WTC11 (cell line): Measurements from ENCODE around the gene HMGN4. TPM values are rescaled to one million over a fixed set of nuclear protein-coding genes. Genes with fewer than 3 reads are reported as not detected.

Experiments used
- ATAC-seq: fragments of 200-7000 bp; cut with Tn5 transposase; 2 replicates; pipeline ENCODE4 v1.10.0; 2021; ENCODE audit warnings: mild to moderate bottlenecking, moderate library complexity
- CTCF ChIA-PET: fragments of 300-600 bp; sonication (Branson Sonifier 250); formaldehyde crosslinking; loops from one replicate; lab custom pipeline; 2021; ENCODE audit warnings: antibody characterized with exemption; lab: Charles Lee
- POLR2A ChIA-PET: fragments of 350-600 bp; sonication (Branson Sonifier 250); formaldehyde crosslinking; loops from one replicate; lab custom pipeline; 2021; ENCODE audit warnings: antibody characterized with exemption; lab: Charles Lee
- DNase-seq: peaks from one replicate; pipeline ENCODE4 v3.0.0; 2021; ENCODE audit warnings: low spot score
- H3K27ac Mint-ChIP-seq: 2 replicates; pipeline ENCODE4 v1.8.0; 2021; ENCODE audit warnings: mixed read lengths
- H3K27me3 Mint-ChIP-seq: 2 replicates; pipeline ENCODE4 v1.8.0; 2021; ENCODE audit warnings: low read depth, mild to moderate bottlenecking, moderate library complexity, mixed read lengths
- H3K36me3 Mint-ChIP-seq: 2 replicates; pipeline ENCODE4 v1.8.0; 2021; ENCODE audit warnings: mixed read lengths
- H3K4me1 Mint-ChIP-seq: 2 replicates; pipeline ENCODE4 v1.8.0; 2022; ENCODE audit warnings: mixed read lengths
- H3K4me3 Mint-ChIP-seq: 2 replicates; pipeline ENCODE4 v1.8.0; 2021; ENCODE audit warnings: mild to moderate bottlenecking, moderate library complexity, mixed read lengths
- H3K9me3 Mint-ChIP-seq: 2 replicates; pipeline ENCODE4 v1.8.0; 2021; ENCODE audit warnings: mixed read lengths
- ATF1 ChIP-seq: sonication (generic); formaldehyde crosslinking; IDR thresholded peaks from 2 replicates; pipeline ENCODE4 v1.8.1; 2023; ENCODE audit warnings: mild to moderate bottlenecking, moderate library complexity, missing genetic modification reagents
- CTCF ChIP-seq: fragments of 200-600 bp; IDR thresholded peaks from 2 replicates; pipeline ENCODE4 v1.8.0; 2022; ENCODE audit warnings: antibody characterized with exemption
- ETV6 ChIP-seq: sonication (generic); formaldehyde crosslinking; IDR thresholded peaks from 2 replicates; pipeline ENCODE4 v1.8.1; 2022; ENCODE audit warnings: mild to moderate bottlenecking, missing genetic modification reagents
- FOXK1 ChIP-seq: sonication (generic); formaldehyde crosslinking; IDR thresholded peaks from 2 replicates; pipeline ENCODE4 v1.8.0; 2022; ENCODE audit warnings: mild to moderate bottlenecking, moderate library complexity, missing genetic modification reagents
- FOXP1 ChIP-seq: sonication (generic); formaldehyde crosslinking; IDR thresholded peaks from 2 replicates; pipeline ENCODE4 v1.8.0; 2022; ENCODE audit warnings: missing genetic modification reagents, mild to moderate bottlenecking, moderate library complexity, borderline replicate concordance
- GABPB1 ChIP-seq: sonication (generic); formaldehyde crosslinking; IDR thresholded peaks from 2 replicates; pipeline ENCODE4 v1.8.1; 2023; ENCODE audit warnings: mild to moderate bottlenecking, missing genetic modification reagents
- GTF2I ChIP-seq: fragments of 250-450 bp; sonication (Bioruptor Pico); conservative IDR thresholded peaks from 2 replicates; pipeline ENCODE4 v1.4.0; 2021; ENCODE audit warnings: mild to moderate bottlenecking
- NR2C2 ChIP-seq: sonication (generic); formaldehyde crosslinking; IDR thresholded peaks from 2 replicates; pipeline ENCODE4 v1.8.0; 2022; ENCODE audit warnings: mild to moderate bottlenecking, missing genetic modification reagents
- SP1 ChIP-seq: sonication (generic); formaldehyde crosslinking; conservative IDR thresholded peaks from 2 replicates; pipeline ENCODE4 v1.8.1; 2022; ENCODE audit warnings: missing genetic modification reagents
- TEAD1 ChIP-seq: sonication (generic); formaldehyde crosslinking; IDR thresholded peaks from 2 replicates; pipeline ENCODE4 v1.8.0; 2022; ENCODE audit warnings: mild to moderate bottlenecking, missing genetic modification reagents
- ZNF138 ChIP-seq: sonication (generic); formaldehyde crosslinking; conservative IDR thresholded peaks from 2 replicates; pipeline ENCODE4 v1.8.1; 2022; ENCODE audit warnings: mild to moderate bottlenecking, moderate library complexity, missing genetic modification reagents
- ZNF232 ChIP-seq: sonication (generic); formaldehyde crosslinking; IDR thresholded peaks from 2 replicates; pipeline ENCODE4 v1.8.0; 2022; ENCODE audit warnings: mild to moderate bottlenecking, missing genetic modification reagents
- ZNF317 ChIP-seq: sonication (generic); formaldehyde crosslinking; IDR thresholded peaks from 2 replicates; pipeline ENCODE4 v1.8.1; 2023; ENCODE audit warnings: low read depth, mild to moderate bottlenecking, moderate library complexity, missing genetic modification reagents, borderline replicate concordance
- ZNF416 ChIP-seq: fragments of 250-450 bp; sonication (Bioruptor Pico); IDR thresholded peaks from 2 replicates; pipeline ENCODE4 v1.9.0; 2021; ENCODE audit warnings: mild to moderate bottlenecking, inconsistent platforms
- total RNA-seq: library from RNA; stranded (reverse); gene quantifications from 3 replicates; pipeline ENCODE4 v1.2.3, GENCODE V29; 2021
- TF ChIP-seq, protein P1 (sequence below): fragments of 250-450 bp; sonication (Bioruptor Pico); IDR thresholded peaks from 2 replicates; pipeline ENCODE4 v1.9.0; 2021; ENCODE audit warnings: mild to moderate bottlenecking, borderline replicate concordance
- TF ChIP-seq, protein P2 (sequence below): fragments of 250-450 bp; sonication (Bioruptor Pico); IDR thresholded peaks from 2 replicates; pipeline ENCODE4 v1.9.0; 2021; ENCODE audit warnings: mild to moderate bottlenecking
- TF ChIP-seq, protein P3 (sequence below): sonication (generic); formaldehyde crosslinking; IDR thresholded peaks from 2 replicates; pipeline ENCODE4 v1.8.1; 2022; ENCODE audit warnings: low read depth, missing genetic modification reagents, borderline replicate concordance

HMGN4 gene
- total RNA-seq, 1 experiment from 2014 or later, result 57.1 TPM

GRCh38 chr6:26594730-26595632 lies 56.8 kb downstream of the HMGN4 start (continued):
- TF ChIP-seq, protein P1, sequence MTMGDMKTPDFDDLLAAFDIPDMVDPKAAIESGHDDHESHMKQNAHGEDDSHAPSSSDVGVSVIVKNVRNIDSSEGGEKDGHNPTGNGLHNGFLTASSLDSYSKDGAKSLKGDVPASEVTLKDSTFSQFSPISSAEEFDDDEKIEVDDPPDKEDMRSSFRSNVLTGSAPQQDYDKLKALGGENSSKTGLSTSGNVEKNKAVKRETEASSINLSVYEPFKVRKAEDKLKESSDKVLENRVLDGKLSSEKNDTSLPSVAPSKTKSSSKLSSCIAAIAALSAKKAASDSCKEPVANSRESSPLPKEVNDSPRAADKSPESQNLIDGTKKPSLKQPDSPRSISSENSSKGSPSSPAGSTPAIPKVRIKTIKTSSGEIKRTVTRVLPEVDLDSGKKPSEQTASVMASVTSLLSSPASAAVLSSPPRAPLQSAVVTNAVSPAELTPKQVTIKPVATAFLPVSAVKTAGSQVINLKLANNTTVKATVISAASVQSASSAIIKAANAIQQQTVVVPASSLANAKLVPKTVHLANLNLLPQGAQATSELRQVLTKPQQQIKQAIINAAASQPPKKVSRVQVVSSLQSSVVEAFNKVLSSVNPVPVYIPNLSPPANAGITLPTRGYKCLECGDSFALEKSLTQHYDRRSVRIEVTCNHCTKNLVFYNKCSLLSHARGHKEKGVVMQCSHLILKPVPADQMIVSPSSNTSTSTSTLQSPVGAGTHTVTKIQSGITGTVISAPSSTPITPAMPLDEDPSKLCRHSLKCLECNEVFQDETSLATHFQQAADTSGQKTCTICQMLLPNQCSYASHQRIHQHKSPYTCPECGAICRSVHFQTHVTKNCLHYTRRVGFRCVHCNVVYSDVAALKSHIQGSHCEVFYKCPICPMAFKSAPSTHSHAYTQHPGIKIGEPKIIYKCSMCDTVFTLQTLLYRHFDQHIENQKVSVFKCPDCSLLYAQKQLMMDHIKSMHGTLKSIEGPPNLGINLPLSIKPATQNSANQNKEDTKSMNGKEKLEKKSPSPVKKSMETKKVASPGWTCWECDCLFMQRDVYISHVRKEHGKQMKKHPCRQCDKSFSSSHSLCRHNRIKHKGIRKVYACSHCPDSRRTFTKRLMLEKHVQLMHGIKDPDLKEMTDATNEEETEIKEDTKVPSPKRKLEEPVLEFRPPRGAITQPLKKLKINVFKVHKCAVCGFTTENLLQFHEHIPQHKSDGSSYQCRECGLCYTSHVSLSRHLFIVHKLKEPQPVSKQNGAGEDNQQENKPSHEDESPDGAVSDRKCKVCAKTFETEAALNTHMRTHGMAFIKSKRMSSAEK (CRISPR knock-in tag), result 0 out of 2 replicates have a peak, but pooled peaks have one; percentile 65
- TF ChIP-seq CTCF (no peak), ZNF232 (0 out of 2 replicates have a peak, but pooled peaks have one; percentile 31), ATF1 (CRISPR knock-in tag) (no peak), NR2C2 (CRISPR knock-in tag) (no peak), ZNF416 (CRISPR knock-in tag) (no peak), GTF2I (no peak), TEAD1 (CRISPR knock-in tag) (0 out of 2 replicates have a peak, but pooled peaks have one; percentile 19), ZNF138 (CRISPR knock-in tag) (no peak)
- TF ChIP-seq, protein P2, sequence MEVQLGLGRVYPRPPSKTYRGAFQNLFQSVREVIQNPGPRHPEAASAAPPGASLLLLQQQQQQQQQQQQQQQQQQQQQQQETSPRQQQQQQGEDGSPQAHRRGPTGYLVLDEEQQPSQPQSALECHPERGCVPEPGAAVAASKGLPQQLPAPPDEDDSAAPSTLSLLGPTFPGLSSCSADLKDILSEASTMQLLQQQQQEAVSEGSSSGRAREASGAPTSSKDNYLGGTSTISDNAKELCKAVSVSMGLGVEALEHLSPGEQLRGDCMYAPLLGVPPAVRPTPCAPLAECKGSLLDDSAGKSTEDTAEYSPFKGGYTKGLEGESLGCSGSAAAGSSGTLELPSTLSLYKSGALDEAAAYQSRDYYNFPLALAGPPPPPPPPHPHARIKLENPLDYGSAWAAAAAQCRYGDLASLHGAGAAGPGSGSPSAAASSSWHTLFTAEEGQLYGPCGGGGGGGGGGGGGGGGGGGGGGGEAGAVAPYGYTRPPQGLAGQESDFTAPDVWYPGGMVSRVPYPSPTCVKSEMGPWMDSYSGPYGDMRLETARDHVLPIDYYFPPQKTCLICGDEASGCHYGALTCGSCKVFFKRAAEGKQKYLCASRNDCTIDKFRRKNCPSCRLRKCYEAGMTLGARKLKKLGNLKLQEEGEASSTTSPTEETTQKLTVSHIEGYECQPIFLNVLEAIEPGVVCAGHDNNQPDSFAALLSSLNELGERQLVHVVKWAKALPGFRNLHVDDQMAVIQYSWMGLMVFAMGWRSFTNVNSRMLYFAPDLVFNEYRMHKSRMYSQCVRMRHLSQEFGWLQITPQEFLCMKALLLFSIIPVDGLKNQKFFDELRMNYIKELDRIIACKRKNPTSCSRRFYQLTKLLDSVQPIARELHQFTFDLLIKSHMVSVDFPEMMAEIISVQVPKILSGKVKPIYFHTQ (CRISPR knock-in tag), result peak; percentile 64; the same call in 1 of the 2 replicates

DNA sequence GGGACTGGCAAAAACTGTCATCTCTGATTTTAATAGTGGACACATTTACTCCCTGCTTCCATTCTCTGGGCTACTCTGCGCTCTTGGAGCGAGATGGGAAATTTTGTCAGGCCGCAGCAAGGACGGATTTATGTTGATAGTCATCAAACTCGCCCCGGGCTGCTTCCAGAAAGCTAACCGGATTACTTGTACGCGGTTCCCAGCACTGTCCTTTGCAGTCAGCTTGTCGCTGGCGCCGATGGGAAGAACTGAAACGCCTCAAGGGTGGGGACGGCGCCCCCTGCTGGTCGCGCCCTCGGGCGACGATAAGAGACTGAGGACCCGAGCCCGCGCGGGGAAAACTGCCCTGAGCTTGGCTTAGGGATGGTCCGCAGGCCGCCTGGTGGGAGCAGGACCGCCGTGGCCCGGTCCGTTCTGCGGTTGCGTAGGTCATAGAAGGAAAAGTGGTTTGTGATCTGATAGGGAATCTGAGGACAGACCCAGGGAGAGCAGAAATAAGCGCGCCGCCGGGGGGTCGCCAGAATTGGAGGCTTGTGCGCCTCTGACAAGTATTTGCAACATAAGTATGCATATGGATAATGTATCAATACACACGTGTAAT lies 57.6 kb downstream of the HMGN4 start:
- H3K9me3 Mint-ChIP-seq, result peaks cover 3% of the 10 kb centered on the region; the same call in 1 of the 2 replicates
- ATAC-seq (peak; percentile 65), DNase-seq (peak; percentile 94)
- no peak overlapping the region for H3K4me3 Mint-ChIP-seq
- CTCF ChIA-PET, result interaction anchor here (0.6 to 5.7 kb wide), 53 partner anchors 10 to 643 kb away, joined by 3 to 181 read pairs (median 4); partner anchors contain the start of genes BTN1A1, BTN2A2 and HMGN4
- H3K36me3 Mint-ChIP-seq, result peaks cover 14% of the 10 kb centered on the region
- H3K27ac Mint-ChIP-seq, result no peak overlapping the region
- POLR2A ChIA-PET, result interaction anchor here (0.8 to 1.3 kb wide), 5 partner anchors 23 to 552 kb away, joined by 3 to 9 read pairs (median 4); a partner anchor contains a TSS
- peaks cover 17% of the 10 kb centered on the region; the same call in 1 of the 2 replicates for H3K27me3 Mint-ChIP-seq
- peaks cover 11% of the 10 kb centered on the region for H3K4me1 Mint-ChIP-seq
- TF ChIP-seq ETV6, result peak; percentile 82
- TF ChIP-seq SP1, result peak; percentile 54
- TF ChIP-seq ZNF317 (CRISPR knock-in tag), result peak; percentile 87
- TF ChIP-seq FOXK1, result 0 out of 2 replicates have a peak, but pooled peaks have one; percentile 21
- TF ChIP-seq CTCF, result peak; percentile 96
- TF ChIP-seq GABPB1 (CRISPR knock-in tag), result peak; percentile 53
- peak; percentile 29; the same call in 1 of the 2 replicates for TF ChIP-seq FOXP1 (CRISPR knock-in tag)
- TF ChIP-seq, protein P3, sequence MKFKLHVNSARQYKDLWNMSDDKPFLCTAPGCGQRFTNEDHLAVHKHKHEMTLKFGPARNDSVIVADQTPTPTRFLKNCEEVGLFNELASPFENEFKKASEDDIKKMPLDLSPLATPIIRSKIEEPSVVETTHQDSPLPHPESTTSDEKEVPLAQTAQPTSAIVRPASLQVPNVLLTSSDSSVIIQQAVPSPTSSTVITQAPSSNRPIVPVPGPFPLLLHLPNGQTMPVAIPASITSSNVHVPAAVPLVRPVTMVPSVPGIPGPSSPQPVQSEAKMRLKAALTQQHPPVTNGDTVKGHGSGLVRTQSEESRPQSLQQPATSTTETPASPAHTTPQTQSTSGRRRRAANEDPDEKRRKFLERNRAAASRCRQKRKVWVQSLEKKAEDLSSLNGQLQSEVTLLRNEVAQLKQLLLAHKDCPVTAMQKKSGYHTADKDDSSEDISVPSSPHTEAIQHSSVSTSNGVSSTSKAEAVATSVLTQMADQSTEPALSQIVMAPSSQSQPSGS (CRISPR knock-in tag), result no peak
